GM10266 (cell line): ENCODE data around the gene ABTB2.
"Not testable (repeated sequence)": the region's sequence is repeated elsewhere in the genome, so short reads cannot be mapped to it uniquely, and the experiment has no call there.

Experiments used
- DNase-seq: peaks from one replicate; pipeline ENCODE4 v3.0.0; 2012; ENCODE audit errors: extremely low spot score
- TF ChIP-seq, protein P1 (sequence below): IDR thresholded peaks from 2 replicates; pipeline ENCODE4 v1.5.1; 2012; ENCODE audit warnings: mild to moderate bottlenecking, low read depth; ENCODE audit not compliant: control insufficient read depth, insufficient read depth; ENCODE audit errors: missing control alignments

ABTB2 gene

GRCh38 chr11:34397120-34397519 is 39.3 kb upstream of the ABTB2 start:
- no peak for DNase-seq
- TF ChIP-seq, protein P1, sequence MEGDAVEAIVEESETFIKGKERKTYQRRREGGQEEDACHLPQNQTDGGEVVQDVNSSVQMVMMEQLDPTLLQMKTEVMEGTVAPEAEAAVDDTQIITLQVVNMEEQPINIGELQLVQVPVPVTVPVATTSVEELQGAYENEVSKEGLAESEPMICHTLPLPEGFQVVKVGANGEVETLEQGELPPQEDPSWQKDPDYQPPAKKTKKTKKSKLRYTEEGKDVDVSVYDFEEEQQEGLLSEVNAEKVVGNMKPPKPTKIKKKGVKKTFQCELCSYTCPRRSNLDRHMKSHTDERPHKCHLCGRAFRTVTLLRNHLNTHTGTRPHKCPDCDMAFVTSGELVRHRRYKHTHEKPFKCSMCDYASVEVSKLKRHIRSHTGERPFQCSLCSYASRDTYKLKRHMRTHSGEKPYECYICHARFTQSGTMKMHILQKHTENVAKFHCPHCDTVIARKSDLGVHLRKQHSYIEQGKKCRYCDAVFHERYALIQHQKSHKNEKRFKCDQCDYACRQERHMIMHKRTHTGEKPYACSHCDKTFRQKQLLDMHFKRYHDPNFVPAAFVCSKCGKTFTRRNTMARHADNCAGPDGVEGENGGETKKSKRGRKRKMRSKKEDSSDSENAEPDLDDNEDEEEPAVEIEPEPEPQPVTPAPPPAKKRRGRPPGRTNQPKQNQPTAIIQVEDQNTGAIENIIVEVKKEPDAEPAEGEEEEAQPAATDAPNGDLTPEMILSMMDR: no peak

- no peak for DNase-seq
- TF ChIP-seq, protein P1: no peak
Observed at GRCh38 chr11:34395916-34396550, 38.2 kb upstream of the ABTB2 start.

GRCh38 chr11:34394771-34395300 is 37.0 kb upstream of the ABTB2 start:
- TF ChIP-seq, protein P1: no peak
- no peak for DNase-seq

GRCh38 chr11:34387653-34388052 is 29.8 kb upstream of the ABTB2 start:
- DNase-seq: no peak
- TF ChIP-seq, protein P1: no peak

- not testable (repeated sequence) for DNase-seq
Observed at GRCh38 chr11:34386356-34386755, 28.5 kb upstream of the ABTB2 start.

DNA sequence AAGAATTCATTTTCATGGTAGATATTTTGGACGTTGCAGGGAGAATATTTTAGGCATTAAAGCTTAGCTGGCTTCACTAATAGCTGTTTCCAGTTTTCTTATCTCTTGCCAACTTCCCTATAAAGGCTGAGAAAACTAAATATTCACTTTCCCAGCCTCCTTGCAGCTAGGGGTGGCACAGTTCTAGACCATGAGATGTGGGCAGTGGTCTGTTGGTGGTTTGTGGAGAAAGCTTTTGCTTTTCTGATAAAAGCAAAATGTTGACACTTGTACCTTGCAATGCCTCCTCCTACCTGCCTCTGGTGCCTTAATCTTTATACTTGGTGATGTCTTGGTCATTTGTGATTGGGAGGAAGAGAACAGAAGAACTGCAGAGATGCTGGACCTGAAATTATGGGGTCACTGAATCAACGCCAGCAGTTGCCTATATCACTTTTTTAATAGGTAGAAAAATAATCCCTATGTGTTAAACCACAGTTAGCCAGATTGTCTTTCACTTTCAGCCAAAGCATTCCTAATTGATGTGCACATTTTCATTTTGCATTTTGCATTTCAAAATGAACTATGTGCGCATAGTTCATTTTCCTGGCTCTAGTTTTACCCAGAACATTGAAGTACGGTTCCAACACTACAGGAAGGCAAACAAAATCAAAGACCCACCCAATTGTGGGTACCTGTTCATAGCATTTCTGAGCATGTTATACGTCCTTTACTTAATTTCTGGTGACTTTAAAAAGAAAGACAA is 24.9 kb upstream of the ABTB2 start:
- no peak for DNase-seq
- TF ChIP-seq, protein P1: no peak

DNA sequence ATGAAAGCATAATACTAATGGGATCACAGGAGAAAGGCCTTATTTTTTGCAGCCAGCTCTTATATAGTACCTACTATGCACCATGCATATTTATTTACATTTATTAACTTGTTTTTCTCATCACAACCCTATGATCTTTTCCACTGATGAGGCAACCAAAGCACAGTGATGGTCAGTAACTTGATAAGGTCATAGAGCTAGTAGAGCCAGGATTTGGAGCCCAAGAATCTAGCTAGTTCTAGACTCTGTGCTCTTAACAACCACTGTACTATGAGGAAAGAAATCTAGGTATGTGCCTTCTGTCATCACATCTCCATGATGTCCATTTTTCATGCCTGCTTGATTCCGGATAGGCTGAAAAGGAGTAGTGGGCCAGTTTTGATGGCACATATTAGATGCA is 24.0 kb upstream of the ABTB2 start:
- TF ChIP-seq, protein P1: no peak

More for the DNA sequence above, 24.0 kb upstream of the ABTB2 start:
- no peak for DNase-seq
